IPS-11a (cell line): Measurements from ENCODE around the gene SNIP1.
"Not testable (repeated sequence)": the region's sequence is repeated elsewhere in the genome, so short reads cannot be mapped to it uniquely, and the experiment has no call there.

Experiments
- H3K4me3 ChIP-seq: one replicate; pipeline ENCODE4 v1.5.1; 2013; ENCODE audit warnings: low read depth, low read length, control low read depth

The SNIP1 gene

DNA sequence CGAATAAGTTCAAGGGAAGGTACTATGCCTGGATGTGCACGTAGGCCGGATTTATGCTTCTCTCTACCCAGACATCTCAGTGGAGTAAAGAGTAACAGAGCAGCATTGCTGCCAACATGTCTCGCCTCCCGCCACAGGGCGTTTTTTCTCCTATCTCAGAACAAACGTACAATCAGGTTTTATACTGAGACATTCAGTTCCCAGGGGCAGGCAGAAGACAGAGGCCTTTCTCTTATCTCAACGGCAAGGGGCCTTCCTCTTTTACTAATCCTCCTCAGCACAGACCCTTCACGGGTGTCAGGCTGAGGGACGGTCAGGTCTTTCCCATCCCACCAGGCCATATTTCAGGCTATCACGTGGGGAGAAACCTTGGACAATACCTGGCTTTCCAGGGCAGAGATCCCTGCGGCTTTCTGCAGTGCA is 5.9 kb upstream of the SNIP1 start:
- H3K4me3 ChIP-seq = not testable (repeated sequence)

DNA sequence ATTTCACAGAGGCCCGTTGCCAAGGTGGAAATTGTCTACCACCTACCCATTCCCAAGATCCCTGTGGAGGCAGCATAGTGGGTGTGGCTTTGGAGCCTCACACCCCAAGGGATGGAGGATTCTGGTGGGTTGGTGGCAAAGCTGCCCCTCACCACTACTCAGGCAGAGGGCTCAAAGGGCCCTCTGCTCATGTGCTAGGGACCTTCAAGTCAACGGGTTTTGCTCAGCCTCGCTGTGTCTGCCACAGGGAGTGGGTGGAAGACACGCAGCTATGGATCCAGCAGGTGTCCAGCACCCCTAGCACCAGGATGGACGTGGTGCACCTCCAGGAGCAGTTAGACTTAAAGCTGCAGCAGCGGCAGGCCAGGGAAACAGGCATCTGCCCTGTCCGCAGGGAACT is 5.0 kb upstream of the SNIP1 start:
- no peak overlapping the region for H3K4me3 ChIP-seq

DNA sequence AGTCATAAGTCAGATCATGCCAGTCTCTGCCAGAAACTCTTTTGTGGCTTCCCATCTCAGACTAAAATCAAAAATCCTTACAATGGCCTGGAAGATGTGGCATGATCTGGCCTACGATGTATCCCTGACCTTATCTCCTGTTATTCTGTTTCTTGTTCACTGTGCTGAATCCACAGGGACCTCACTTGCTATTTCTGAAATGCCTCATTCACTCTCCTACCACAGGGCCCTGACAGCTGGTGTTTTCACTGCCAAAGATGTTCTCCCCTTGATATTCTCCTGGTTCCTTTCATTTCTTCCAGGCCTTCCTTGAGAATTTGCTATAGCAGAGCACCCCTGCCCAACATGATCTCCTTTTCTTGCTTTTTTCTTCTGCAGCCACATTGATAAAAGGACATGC is 4.3 kb upstream of the SNIP1 start:
- no peak overlapping the region for H3K4me3 ChIP-seq

DNA sequence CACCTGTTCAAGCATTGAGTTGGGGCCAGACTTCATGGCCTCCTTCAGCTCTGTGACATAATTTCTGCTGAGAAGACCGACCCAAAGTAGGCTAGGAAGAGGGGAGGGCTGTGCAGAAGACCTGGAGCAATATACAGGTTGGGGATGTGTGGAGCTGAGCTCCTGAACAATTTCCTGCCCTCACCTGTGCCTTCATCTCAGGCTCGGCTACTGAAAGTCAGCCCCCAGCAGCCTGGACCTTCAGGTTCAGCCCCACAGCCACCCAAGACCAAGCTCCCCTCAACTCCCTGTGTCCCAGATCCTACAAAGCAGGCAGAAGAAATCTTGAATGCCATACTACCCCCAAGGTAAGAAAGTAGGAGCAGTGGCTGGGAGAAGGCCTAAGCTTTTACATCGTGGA is 3.3 kb upstream of the SNIP1 start:
- peak overlapping the region; percentile 31 for H3K4me3 ChIP-seq

DNA sequence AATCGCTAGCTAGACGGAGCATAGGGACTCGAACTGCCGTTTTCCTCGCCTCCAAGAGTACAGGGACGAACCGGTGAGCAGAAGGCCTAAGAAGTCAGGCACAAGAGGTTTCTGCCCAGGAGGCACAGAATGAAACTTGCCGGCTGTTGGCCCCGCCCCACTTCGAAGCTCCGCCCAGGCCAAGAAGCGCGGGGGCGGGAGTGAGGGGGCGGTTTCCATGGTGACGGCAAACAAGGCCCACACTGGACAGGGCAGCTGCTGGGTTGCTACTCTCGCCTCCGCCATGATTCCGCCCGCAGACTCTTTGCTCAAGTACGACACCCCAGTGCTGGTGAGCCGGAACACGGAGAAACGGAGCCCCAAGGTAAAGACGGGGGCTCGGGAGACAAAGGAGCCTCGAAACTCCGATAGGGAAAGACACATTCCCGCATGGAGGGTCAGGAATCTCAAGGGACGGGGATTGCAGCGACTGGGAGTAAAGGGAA is 2.7 kb upstream of the SNIP1 start, which contains the start of gene DNALI1:
TSS of gene DNALI1 (plus strand) at position 229 of the 485 bp plus-strand sequence. CDS start at position 284, 55 bp downstream.
- H3K4me3 ChIP-seq = peak within 1 kb of the TSS; percentile 31

DNA sequence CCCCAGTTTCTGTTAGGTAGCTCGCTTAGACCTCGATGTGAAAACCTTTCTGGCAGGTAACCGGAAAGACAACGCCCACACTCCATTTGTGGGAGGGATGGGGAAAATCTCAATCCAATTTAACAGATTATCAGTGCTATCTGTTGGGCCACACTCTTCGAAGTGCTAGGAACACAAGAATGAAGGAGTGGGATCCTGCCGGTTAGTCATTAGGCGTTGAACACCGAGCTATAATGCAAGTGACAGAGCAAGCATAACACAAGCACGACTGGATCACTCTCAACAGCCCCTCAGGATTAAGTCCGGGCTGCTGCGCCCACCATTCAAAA is 531 bp downstream of the SNIP1 start:
- H3K4me3 ChIP-seq = peak overlapping the region; percentile 81

DNA sequence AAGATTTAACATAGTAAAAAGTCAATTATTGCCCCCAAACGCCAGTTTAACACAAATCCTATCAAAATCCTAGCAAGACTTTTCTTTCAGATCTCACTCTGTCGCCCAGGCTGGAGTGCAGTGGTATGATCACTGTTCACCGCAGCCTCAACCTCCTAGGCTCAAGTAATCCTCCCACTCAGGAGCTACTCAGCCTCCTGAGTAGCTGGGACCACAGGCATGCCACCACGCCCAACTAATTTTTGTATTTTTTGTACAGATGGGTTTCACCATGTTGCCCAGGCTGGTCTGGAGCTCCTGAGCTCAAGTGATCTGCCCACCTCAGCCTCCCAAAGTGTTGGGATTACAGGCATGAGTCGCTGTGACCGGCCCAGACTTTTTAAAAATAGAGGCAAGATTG is 4.8 kb downstream of the SNIP1 start:
- no peak overlapping the region for H3K4me3 ChIP-seq

DNA sequence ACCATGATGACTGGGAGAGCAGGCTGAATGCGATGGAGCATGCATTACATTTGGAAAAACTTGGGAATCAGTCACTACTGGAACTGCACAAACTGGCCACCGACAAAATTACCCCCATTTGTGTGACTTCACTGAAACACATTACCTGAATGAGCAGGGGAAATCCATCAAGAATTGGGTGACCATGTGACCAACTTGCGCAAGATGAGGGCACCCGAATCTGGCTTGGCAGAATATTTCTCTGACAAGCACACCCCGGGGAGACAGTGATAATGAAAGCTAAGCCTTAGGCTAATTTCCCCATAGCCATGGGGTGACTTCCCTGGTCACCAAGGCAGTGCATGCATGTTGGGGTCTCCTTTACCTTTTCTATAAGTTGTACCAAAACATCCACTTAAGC is 9.1 kb downstream of the SNIP1 start:
- no peak overlapping the region for H3K4me3 ChIP-seq

DNA sequence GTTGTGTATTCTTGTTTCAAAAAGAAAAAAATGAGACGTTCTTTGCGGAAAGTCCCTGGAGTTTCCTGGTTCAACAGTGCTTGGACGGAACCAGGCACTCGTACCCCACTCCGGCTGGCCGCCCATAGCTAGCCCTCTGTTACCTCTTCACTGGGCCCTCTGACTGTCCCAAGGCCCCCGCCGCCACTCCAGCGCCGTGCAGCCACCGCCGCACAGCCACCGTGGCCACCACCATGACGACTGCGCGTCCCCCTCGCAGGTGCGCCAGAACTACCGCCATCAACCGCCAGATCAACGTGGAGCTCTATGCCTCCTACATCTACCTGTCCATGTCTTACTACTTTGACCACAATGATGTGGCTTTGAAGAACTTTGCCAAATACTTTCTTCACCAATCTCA is 9.6 kb downstream of the SNIP1 start:
- H3K4me3 ChIP-seq = no peak overlapping the region

DNA sequence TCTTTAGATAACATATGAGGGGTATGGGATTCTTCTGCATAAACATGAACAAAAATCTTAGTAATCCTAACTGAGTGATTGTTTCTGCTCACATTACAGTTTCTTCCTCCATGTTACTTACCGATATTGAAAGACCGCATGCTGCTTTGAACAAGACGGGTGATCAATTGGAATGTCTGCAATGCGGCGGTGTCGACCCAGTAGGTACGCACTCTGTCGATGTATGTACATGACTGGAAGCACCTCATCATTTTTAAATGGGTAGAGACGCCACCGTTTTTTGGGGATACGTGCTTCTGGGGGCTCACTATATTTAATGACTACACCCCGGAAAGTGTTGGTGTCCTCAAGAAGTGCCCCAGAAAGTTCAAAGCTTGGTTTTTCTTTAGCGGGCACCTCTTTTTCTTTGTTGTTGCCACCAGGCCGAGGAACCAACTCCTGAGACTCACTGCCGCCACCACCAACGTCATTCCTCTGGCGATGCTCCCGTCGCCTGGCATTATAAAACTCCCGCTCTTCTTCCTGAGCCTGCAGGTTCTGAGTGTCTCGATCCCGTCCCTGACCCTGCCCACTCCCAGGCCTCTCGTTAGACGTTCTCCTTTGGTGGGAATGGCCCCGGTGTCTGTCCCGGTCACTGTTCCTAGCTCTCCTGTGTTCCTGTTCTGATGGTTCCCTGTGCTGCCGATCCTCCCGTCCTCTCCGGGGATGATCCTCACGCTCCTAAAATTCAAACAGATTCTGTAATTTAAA is 13.9 kb downstream of the SNIP1 start:
- H3K4me3 ChIP-seq = no peak overlapping the region

DNA sequence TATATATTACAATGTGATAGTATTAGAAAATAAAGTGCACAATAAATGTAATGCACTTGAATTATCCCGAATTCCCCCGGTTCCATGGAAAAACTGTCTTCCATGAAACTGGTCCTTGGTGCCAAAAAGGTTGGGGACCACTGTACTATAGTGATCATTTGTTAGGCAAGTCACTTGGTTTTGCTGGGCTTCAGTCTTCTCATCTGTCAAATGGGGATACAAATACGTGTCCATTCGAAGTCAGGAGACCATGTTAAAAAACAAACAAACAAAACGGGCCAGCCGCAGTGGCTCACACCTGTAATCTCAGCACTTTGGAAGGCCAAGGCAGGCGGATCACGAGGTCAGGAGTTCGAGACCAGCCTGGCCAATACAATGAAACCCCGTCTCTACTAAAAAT is 14.9 kb downstream of the SNIP1 start:
- H3K4me3 ChIP-seq = not testable (repeated sequence)

DNA sequence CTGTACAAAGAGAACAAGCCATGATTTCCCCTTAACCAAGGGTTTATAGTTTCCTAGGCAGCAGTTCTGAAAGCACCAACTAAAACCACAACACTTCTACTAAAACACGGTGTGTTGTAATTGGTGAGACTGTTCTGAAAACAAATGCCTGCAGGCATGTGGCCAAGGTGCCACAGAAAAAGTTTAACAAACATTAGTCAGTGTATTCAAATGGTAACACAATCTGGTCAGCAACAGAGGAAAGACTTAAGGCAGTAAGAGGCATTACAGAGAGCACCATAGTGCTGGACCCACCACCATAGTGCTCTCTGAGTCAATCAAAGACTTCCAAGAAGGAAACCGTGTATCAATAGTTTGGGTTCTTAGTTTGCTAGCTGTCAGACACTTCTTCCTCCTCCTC is 16.7 kb downstream of the SNIP1 start:
- H3K4me3 ChIP-seq = no peak overlapping the region

DNA sequence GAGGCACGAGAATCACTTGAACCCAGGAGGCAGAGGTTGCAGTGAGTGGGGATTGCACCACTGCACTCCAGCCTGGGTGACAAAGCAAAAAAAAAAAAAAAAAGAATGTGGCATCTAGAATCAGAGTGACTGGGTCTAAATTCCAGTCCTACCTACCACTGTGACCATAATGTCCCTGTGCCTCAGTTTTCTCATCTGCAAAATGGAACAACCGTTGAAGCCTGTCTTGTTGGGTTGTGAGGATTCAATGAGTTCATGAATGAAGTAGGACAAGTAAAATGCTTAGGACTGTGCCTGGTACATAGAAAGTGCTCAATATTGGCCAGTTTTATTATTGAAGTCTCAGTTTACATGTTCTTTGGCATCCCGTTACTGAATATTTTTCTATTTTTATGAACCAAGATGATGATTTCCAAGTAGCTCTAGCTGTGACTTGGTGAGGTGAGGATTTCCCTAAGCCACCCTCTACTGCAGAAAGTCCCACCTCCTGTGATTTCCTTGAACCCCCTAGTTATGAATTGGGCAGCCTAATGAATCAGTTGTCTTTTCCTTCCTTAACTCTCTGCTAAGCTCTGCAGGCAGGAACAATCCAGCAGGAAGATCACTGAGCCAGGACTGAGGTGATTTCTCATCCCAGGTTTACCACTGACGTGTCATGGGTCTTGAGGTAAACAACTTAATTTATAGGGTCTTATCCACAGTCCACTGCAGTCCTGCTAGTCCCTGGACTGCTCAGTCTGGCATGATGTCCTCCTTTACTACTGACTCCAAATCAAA is 20.6 kb downstream of the SNIP1 start:
- no peak overlapping the region for H3K4me3 ChIP-seq

DNA sequence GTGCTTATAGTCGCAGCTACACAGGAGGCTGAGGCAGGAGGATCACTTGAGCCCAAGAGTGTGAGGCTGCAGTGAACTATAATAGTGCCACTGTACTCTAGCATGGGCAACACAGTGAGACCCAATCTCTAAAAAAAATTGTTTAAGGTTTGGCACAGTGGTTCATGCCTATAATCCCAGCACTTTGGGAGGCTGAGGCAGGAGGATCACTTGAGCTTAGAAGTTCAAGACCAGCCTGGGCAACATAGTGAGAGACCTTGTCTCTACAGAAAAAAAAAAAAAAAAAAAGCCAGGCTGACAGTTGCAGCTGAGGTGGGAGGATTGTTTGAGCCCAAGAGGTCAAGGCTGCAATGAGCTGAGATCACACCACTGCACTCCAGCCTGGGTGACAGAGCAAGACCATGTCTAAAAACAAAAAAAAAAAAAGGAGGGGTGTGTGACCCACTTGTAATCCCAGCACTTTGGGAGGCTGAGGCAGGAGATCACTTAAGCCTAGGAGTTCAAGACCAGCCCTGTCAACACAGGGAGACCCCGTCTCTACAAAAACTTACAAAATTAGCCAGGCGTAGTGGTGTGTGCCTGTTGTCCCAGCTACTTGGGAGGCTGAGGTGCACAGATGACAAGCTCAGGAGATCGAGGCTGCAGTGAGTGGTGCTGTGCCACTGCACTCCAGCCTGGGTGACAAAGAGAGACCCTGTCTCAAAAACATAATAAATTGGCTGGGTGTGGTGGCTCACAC is 21.5 kb downstream of the SNIP1 start:
- H3K4me3 ChIP-seq = not testable (repeated sequence)

DNA sequence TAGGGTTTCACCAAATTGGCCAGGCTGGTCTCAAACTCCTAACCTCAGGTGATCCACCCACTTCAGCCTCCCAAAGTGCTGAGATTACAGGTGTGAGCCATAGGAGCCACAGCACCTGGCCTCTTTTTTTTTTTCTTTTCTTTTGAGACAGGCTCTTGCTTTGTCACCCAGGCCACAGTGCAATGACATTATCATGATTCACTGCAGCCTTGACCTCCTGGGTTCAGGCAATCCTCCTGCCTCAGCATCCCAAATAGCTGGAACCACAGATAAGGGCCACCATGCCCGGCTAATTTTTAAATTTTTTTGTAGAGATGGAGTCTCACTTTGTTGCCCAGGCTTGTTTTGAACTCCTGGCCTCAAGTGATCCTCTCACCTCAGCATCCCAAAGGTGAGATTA is 24.2 kb downstream of the SNIP1 start:
- not testable (repeated sequence) for H3K4me3 ChIP-seq

DNA sequence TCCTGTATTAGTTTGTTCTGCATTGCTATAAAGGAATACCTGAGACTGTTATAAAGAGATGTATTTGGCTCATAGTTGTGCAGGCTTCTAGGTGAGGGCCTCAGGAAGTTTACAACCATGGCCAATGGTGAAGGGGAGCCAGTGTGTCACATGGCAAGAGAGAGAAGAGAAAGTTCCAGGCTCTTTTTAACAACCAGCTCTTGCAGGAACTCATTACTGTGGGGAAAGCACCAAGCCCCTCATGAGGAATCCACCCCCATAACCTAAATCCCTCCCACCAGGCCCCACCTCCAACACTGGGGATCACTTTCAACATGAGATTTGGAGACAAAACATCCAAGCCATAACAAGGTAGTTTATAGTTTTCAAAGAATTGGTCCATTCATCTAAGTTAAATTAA is 34.5 kb downstream of the SNIP1 start:
- no peak overlapping the region for H3K4me3 ChIP-seq

DNA sequence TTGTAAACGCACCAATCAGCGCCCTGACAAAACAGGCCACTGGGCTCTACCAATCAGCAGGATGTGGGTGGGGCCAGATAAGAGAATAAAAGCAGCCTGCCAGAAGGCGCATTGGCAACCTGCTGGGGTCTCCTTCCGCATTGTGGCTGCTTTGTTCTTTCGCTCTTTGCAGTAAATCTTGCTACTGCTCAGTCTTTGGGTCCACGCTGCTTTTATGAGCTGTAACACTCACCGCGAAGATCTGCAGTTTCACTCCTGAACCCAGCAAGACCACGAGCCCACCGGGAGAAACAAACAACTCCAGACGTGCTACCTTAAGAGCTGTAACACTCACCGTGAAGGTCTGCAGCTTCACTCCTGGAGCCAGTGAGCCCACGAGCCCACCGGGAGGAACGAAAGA is 35.2 kb downstream of the SNIP1 start:
- H3K4me3 ChIP-seq = not testable (repeated sequence)

DNA sequence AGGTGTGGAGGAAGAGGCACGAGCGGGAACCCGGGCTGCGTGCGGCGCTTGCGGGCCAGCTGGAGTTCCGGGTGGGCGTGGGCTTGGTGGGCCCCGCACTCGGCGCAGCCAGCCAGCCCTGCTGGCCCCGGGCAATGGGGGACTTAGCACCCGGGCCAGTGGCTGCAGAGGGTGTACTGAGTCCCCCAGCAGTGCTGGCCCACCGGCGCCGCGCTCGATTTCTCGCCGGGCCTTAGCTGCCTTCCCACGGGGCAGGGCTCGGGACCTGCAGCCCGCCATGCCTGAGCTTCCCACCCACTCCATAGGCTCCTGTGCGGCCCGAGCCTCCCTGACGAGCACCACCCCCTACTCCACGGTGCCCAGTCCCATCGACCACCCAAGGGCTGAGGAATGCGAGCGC is 35.9 kb downstream of the SNIP1 start:
- not testable (repeated sequence) for H3K4me3 ChIP-seq

DNA sequence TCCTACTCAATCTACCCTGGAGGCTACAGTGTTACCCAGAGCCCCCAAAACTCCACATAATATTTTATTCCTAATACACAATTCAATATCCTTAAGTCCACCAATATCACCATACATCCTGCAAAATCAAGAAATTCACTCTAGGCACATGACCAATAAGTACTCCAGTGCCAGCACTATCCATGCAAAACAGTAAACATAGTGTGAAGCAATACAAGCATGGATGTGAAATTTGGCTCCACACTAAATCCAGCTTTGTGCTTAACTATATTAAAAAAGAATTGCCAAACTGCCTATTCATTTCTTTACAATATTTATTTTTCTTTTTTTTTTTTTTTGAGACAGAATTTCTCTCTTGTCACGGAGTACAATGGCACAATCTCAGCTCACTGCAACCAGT is 36.5 kb downstream of the SNIP1 start:
- H3K4me3 ChIP-seq = no peak overlapping the region

DNA sequence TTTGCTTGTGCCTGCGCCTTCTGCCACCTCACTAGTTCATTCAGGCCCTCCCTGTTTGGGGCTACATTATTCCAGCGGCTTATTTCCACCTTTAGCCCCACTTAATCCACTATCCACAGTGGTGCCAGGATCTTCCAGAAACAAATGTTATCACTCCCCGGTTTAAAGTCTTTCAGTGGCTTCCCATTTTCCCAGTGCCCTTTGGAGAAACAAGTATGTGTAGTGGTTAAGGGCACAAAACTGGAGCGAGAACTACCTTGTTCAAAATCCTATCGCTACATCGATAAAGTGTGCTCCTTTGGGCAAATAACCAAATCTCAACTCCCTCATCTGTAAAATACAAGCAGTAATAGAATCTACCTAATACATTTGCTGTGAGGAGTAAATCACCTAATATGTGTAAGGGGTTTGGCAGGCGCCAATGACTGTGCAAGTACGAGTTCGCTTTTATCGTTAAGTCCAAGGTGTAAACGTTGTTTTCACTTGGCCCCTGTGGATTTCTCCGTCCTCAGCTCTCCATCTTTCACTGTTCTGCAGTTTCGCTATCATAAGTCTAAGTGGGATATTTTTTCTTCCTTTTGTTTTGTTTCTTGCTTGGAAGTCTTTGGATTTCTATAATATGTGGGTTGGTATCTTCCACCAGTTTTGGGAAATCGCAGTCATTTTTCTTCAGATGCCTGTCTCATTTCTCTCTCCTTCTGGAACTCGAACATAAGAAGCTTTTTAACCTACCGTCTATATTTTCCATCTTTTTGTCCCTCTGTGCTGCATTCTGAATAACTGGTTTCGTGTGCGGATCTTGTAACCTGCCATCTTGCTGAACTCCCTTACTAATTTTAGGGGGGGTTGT is 38.7 kb downstream of the SNIP1 start:
- H3K4me3 ChIP-seq = peak overlapping the region; percentile 73
